ENCODE results near the gene OAT.

OAT gene

DNA sequence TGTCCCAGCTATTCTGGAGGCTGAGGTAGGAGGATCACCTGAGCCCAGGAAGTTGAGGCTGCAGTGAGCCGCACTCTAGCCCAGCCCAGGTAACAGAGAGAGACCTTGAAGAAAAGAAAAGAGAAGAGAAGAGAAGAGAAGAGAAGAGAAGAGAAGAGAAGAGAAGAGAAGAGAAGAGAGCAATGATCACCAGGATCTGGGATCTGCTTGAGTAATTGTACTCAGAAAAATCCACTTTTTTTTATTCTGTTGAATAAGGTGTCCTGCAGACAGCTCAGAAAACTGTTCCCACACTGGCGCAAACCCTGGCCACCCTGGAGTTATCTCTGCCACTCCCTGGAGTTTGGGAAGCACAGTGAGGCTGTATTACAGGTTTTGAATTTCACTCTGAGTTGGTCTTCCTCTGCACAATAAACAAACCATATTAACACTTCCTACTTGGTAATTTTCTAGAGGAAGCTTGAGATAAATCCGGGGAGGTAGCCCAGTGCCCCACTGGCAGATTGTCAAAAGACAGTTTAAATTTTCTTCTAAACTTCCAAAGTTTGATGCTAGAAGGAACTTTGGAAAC is 9.6 kb upstream of the OAT start:
- peaks cover 4 to 6% (median 5%) of the 10 kb centered on the region in 5 donors for H3K27me3 ChIP-seq (ENCODE audit: control insufficient read depth in 5 of 5, insufficient read depth in 4 of 5, low read length in 5 of 5)
- no peak overlapping the region for H3K27ac ChIP-seq (ENCODE audit: low read depth, low read length)
- no peaks in the 10 kb centered on the region for H3K36me3 ChIP-seq (ENCODE audit: control insufficient read depth in 5 of 5, insufficient read depth in 5 of 5, low read length in 5 of 5)
- no peak overlapping the region for H3K4me3 ChIP-seq (ENCODE audit: low read depth in 1 of 5, low read length in 5 of 5)
- H3K4me1 ChIP-seq (ENCODE audit: control insufficient read depth in 5 of 5, insufficient read depth in 5 of 5, low read length in 5 of 5), result no peaks in the 10 kb centered on the region
- H3K9me3 ChIP-seq (ENCODE audit: control insufficient read depth in 5 of 5, low read length in 5 of 5), result no peaks in the 10 kb centered on the region
- H3K9ac ChIP-seq (ENCODE audit: low read length in 5 of 5), result no peak overlapping the region

DNA sequence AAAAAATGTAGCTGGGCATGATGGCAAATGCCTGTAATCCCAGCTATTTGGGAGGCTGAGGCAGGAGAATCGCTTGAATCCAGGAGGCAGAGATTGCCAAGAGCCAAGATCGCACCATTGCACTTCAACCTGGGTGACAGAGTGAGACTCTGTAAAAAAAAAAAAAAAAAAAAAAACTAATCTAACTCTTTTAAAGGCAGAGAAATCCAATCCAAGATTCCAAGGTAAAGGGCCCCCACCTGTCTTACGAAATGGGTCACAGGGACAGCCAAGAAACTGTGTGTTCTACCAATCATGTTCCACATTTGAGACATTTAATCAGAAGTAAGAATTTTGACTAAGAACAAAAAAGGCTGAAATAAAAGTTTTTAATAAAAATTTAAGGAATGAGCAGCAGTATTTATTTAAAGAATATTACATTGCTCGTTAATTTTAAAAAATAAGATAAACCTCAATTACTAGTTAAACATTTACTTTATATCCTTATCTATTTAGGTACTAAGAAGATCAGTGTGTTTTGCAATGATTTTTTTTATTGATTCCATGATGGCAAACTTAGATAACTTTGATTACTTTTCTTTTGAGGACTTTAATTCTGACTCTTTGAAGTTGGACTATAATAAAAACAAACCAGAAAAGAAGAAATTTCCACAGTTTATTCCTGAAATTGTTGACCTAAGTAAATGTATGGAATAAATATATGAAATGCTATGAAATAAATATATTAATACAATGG is 6.7 kb upstream of the OAT start:
- Histone ChIP-seq H3K27ac (ENCODE audit: low read depth, low read length) (no peak overlapping the region), H3K9me3 (ENCODE audit: control insufficient read depth in 5 of 5, low read length in 5 of 5) (no peaks in the 10 kb centered on the region), H3K27me3 (ENCODE audit: control insufficient read depth in 5 of 5, insufficient read depth in 4 of 5, low read length in 5 of 5) (peaks cover 7 to 17% (median 9%) of the 10 kb centered on the region in 5 donors), H3K4me3 (ENCODE audit: low read depth in 1 of 5, low read length in 5 of 5) (no peak overlapping the region), H3K9ac (ENCODE audit: low read length in 5 of 5) (no peak overlapping the region), H3K4me1 (ENCODE audit: control insufficient read depth in 5 of 5, insufficient read depth in 5 of 5, low read length in 5 of 5) (no peaks in the 10 kb centered on the region), H3K36me3 (ENCODE audit: control insufficient read depth in 5 of 5, insufficient read depth in 5 of 5, low read length in 5 of 5) (no peaks in the 10 kb centered on the region)

DNA sequence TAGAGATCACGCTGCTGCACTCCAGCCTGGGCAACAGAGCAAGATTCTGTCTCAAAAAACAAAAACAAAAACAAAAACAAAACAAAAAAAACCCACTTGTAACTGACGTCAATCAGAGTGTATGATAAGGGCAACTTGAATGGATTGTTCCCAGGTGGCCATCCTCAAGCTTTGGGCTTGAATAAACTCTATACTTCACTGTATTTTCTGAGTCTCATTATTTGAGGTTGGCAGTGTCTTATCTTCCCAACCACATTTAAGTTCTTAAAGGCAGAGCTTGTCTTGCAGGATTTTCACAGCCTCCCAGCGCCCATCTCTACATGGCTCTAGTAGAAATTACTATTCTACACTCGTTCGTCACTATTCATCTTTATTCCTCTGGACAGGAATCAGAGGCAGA is 5.1 kb upstream of the OAT start:
- Histone ChIP-seq H3K4me3 (ENCODE audit: low read depth in 1 of 5, low read length in 5 of 5) (no peak overlapping the region), H3K9me3 (ENCODE audit: control insufficient read depth in 5 of 5, low read length in 5 of 5) (no peaks in the 10 kb centered on the region), H3K27ac (ENCODE audit: low read depth, low read length) (no peak overlapping the region), H3K4me1 (ENCODE audit: control insufficient read depth in 5 of 5, insufficient read depth in 5 of 5, low read length in 5 of 5) (peaks cover 0 to 7% (median 4%) of the 10 kb centered on the region in 5 donors), H3K36me3 (ENCODE audit: control insufficient read depth in 5 of 5, insufficient read depth in 5 of 5, low read length in 5 of 5) (no peaks in the 10 kb centered on the region), H3K9ac (ENCODE audit: low read length in 5 of 5) (no peak overlapping the region), H3K27me3 (ENCODE audit: control insufficient read depth in 5 of 5, insufficient read depth in 4 of 5, low read length in 5 of 5) (peaks cover 4 to 14% (median 7%) of the 10 kb centered on the region in 5 donors)

DNA sequence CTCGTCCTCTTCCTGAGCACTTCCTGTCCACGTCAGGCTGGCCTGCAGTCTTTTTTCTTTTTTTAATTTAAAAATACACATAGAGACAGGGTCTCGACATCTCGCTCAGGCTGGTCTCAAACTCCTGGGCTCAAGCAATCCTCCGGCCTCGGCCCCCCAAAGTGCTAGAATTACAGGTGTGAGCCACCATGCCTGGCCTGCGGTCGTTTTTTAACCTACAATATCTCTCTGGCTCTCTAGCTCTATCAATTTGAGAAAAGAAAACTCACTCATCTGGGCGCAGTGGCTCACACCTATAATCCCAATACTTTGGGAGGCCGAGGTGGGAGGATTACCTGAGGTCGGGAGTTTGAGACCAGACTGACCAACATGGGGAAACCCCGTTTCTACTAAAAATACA is 4.0 kb upstream of the OAT start:
- Histone ChIP-seq H3K27ac (ENCODE audit: low read depth, low read length) (no peak overlapping the region), H3K27me3 (ENCODE audit: control insufficient read depth in 5 of 5, insufficient read depth in 4 of 5, low read length in 5 of 5) (peaks cover 4 to 14% (median 7%) of the 10 kb centered on the region in 5 donors), H3K4me3 (ENCODE audit: low read depth in 1 of 5, low read length in 5 of 5) (no peak overlapping the region), H3K9ac (ENCODE audit: low read length in 5 of 5) (no peak overlapping the region), H3K4me1 (ENCODE audit: control insufficient read depth in 5 of 5, insufficient read depth in 5 of 5, low read length in 5 of 5) (peaks cover 0 to 16% (median 8%) of the 10 kb centered on the region in 5 donors), H3K36me3 (ENCODE audit: control insufficient read depth in 5 of 5, insufficient read depth in 5 of 5, low read length in 5 of 5) (no peaks in the 10 kb centered on the region), H3K9me3 (ENCODE audit: control insufficient read depth in 5 of 5, low read length in 5 of 5) (no peaks in the 10 kb centered on the region)

DNA sequence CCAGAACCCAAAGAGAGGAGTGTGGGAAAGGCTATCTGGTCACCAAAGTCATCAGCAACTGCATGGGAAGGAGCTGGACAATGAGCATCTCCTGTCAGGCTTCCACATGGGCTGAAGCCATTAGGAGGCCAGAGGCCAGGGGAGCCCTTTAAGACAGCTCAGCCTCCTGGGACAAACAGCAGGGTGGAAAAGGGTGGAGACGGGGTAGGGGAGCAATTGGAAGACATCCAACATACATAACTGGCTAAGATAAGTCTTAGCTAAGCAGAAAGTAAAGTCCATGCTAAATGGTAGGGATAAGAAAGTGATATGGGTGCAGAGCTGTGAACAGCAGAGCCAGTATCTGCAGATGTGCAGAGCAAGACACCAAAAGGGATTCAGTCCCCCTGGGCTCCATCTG is 1.5 kb upstream of the OAT start:
- no peak overlapping the region for H3K4me3 ChIP-seq (ENCODE audit: low read depth in 1 of 5, low read length in 5 of 5)
- H3K9me3 ChIP-seq (ENCODE audit: control insufficient read depth in 5 of 5, low read length in 5 of 5), result no peaks in the 10 kb centered on the region
- no peaks in the 10 kb centered on the region for H3K36me3 ChIP-seq (ENCODE audit: control insufficient read depth in 5 of 5, insufficient read depth in 5 of 5, low read length in 5 of 5)
- H3K27me3 ChIP-seq (ENCODE audit: control insufficient read depth in 5 of 5, insufficient read depth in 4 of 5, low read length in 5 of 5), result peaks cover 4 to 11% (median 7%) of the 10 kb centered on the region in 5 donors
- peaks cover 0 to 36% (median 27%) of the 10 kb centered on the region in 5 donors for H3K4me1 ChIP-seq (ENCODE audit: control insufficient read depth in 5 of 5, insufficient read depth in 5 of 5, low read length in 5 of 5)
- H3K27ac ChIP-seq (ENCODE audit: low read depth, low read length), result no peak overlapping the region
- no peak overlapping the region for H3K9ac ChIP-seq (ENCODE audit: low read length in 5 of 5)

DNA sequence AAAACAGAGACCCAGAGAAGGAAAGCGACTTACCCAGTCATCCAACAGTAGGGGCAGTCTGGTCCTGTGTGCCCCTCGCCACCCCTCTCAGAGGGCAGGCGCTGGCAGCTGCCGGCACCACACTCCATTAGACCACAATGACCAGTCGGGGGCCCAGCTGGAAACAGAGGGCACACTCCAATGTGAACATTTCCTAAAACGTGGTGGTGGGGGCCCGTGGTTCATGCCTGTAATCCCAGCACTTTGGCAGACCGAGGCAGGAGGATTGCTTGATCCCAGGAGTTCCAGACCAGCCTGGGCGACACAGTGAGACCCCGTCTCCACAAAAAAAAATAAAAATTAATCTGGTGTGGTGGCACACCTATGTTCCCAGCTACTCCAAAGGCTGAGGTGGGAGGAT is 912 bp upstream of the OAT start:
- peaks cover 4 to 11% (median 7%) of the 10 kb centered on the region in 5 donors for H3K27me3 ChIP-seq (ENCODE audit: control insufficient read depth in 5 of 5, insufficient read depth in 4 of 5, low read length in 5 of 5)
- H3K4me1 ChIP-seq (ENCODE audit: control insufficient read depth in 5 of 5, insufficient read depth in 5 of 5, low read length in 5 of 5), result peaks cover 0 to 40% (median 34%) of the 10 kb centered on the region in 5 donors
- H3K4me3 ChIP-seq (ENCODE audit: low read depth in 1 of 5, low read length in 5 of 5), result peak overlapping the region in 1 of 5 donors; percentile 71
- no peaks in the 10 kb centered on the region for H3K9me3 ChIP-seq (ENCODE audit: control insufficient read depth in 5 of 5, low read length in 5 of 5)
- no peak overlapping the region for H3K9ac ChIP-seq (ENCODE audit: low read length in 5 of 5)
- H3K36me3 ChIP-seq (ENCODE audit: control insufficient read depth in 5 of 5, insufficient read depth in 5 of 5, low read length in 5 of 5), result no peaks in the 10 kb centered on the region
- H3K27ac ChIP-seq (ENCODE audit: low read depth, low read length), result no peak overlapping the region

DNA sequence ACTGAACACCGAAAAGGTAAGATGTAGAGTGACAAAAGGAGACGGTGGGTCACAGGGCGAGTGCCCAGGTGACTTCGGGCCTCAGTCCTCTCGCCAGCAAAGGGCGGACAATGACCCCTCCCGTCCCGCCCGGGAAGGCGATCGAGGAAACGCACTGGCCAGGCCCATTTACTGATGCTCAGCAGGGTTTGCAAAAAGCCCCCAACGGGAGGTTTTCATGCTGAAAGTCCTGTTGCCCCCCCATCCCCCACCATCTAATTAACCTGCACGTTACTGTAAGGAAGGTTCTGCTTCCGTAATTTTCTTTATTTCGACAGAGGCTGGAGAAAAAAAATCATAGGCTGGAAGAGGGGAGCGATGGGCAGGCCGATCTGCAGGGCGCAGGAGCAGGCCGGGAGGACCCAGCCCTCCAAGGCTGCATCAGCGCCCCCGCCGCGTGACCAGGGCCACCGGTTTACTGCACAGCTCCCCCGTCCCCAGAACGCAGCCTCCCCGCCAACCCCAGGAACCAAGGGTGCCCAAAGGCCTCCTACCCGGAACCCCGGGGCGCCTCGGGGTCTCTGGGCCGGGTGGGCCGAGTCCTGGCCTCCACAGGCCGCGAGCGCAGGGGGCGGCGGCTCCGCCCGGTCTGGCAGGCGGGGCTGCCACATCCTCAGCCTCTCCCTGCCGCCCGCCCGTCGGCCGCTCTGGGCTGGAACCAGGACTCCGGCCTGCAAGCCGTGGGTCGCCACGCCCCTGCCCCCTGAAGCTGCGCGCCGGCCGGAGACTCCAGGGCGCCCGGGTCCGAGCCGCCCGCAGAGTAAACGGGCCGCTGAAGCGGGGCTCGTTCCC is 613 bp downstream of the OAT start:
- Histone ChIP-seq H3K4me1 (ENCODE audit: control insufficient read depth in 5 of 5, insufficient read depth in 5 of 5, low read length in 5 of 5) (peaks cover 0 to 51% (median 46%) of the 10 kb centered on the region in 5 donors), H3K27me3 (ENCODE audit: control insufficient read depth in 5 of 5, insufficient read depth in 4 of 5, low read length in 5 of 5) (peaks cover 3 to 11% (median 4%) of the 10 kb centered on the region in 5 donors), H3K9ac (ENCODE audit: low read length in 5 of 5) (peak overlapping the region in 4 of 5 donors; percentile 68 to 73 (median 69)), H3K9me3 (ENCODE audit: control insufficient read depth in 5 of 5, low read length in 5 of 5) (no peaks in the 10 kb centered on the region), H3K27ac (ENCODE audit: low read depth, low read length) (peak overlapping the region; percentile 57), H3K4me3 (ENCODE audit: low read depth in 1 of 5, low read length in 5 of 5) (peak overlapping the region; percentile 64 to 82 (median 72)), H3K36me3 (ENCODE audit: control insufficient read depth in 5 of 5, insufficient read depth in 5 of 5, low read length in 5 of 5) (no peaks in the 10 kb centered on the region)

DNA sequence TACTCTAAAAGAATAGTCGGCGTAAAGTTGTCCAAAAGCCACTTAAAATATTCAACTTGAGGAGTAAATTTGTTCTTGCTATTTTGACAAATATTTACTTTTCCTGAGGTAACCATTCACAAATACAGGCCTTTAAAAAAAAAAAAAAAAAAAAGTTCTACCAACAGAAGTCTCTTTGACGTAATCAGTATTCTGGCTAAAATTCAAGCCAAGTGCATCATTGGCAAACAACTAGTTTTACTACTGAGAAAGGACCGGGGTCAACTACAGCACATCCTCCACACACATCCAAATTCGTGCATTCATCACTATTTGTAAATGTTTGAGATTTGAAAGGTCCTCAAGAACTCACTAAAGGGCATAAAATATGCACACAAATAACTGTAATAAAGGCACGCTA is 2.0 kb downstream of the OAT start:
- H3K27ac ChIP-seq (ENCODE audit: low read depth, low read length), result no peak overlapping the region
- H3K27me3 ChIP-seq (ENCODE audit: control insufficient read depth in 5 of 5, insufficient read depth in 4 of 5, low read length in 5 of 5), result peaks cover 0 to 9% (median 0%) of the 10 kb centered on the region in 5 donors
- peaks cover 0 to 51% (median 46%) of the 10 kb centered on the region in 5 donors for H3K4me1 ChIP-seq (ENCODE audit: control insufficient read depth in 5 of 5, insufficient read depth in 5 of 5, low read length in 5 of 5)
- H3K36me3 ChIP-seq (ENCODE audit: control insufficient read depth in 5 of 5, insufficient read depth in 5 of 5, low read length in 5 of 5), result peaks cover 0 to 2% (median 0%) of the 10 kb centered on the region in 5 donors
- no peaks in the 10 kb centered on the region for H3K9me3 ChIP-seq (ENCODE audit: control insufficient read depth in 5 of 5, low read length in 5 of 5)
- no peak overlapping the region for H3K4me3 ChIP-seq (ENCODE audit: low read depth in 1 of 5, low read length in 5 of 5)
- H3K9ac ChIP-seq (ENCODE audit: low read length in 5 of 5), result no peak overlapping the region

DNA sequence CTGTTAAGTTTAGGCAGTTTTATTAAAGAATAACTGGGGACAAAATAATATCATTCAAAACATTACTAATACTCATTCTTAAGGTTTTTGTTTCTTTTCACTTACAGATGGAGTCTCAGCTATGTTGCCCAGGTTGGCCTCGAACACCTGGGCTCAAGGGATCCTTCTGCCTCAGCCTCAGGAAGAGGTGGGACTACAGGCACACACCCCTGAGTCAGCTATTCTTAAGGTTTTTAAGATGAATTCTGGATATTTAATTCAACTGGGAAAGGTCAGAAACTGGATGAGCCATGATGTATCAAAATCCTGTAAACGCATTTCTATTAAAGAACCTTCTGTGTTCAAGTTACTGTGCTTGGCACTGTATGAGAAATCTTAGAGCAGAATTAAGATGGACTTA is 3.5 kb downstream of the OAT start:
- no peaks in the 10 kb centered on the region for H3K27me3 ChIP-seq (ENCODE audit: control insufficient read depth in 5 of 5, insufficient read depth in 4 of 5, low read length in 5 of 5)
- H3K9ac ChIP-seq (ENCODE audit: low read length in 5 of 5), result peak overlapping the region in 1 of 5 donors; percentile 9
- H3K36me3 ChIP-seq (ENCODE audit: control insufficient read depth in 5 of 5, insufficient read depth in 5 of 5, low read length in 5 of 5), result peaks cover 0 to 5% (median 0%) of the 10 kb centered on the region in 5 donors
- no peaks in the 10 kb centered on the region for H3K9me3 ChIP-seq (ENCODE audit: control insufficient read depth in 5 of 5, low read length in 5 of 5)
- H3K4me1 ChIP-seq (ENCODE audit: control insufficient read depth in 5 of 5, insufficient read depth in 5 of 5, low read length in 5 of 5), result peaks cover 0 to 54% (median 47%) of the 10 kb centered on the region in 5 donors
- no peak overlapping the region for H3K4me3 ChIP-seq (ENCODE audit: low read depth in 1 of 5, low read length in 5 of 5)
- H3K27ac ChIP-seq (ENCODE audit: low read depth, low read length), result peak overlapping the region; percentile 18

DNA sequence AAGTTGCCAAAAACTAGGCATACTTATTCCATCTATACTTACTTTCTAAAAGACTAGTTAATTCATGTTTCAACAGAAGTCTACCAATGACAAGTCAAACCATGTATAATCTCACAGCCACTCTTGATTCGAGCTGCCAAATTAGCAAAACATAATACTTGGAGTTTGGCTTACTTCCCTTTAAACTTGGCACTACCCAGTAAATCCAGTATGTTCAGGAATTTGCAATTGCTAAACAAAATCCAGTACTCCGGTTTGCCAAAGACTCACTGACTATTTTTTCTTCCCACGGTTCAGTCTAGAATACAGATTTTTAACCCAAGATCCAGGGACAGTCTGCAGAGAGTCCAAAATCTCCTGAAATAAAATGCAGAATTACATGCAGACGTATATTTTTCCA is 4.6 kb downstream of the OAT start:
- no peaks in the 10 kb centered on the region for H3K9me3 ChIP-seq (ENCODE audit: control insufficient read depth in 5 of 5, low read length in 5 of 5)
- peak overlapping the region; percentile 66 for H3K27ac ChIP-seq (ENCODE audit: low read depth, low read length)
- H3K4me3 ChIP-seq (ENCODE audit: low read depth in 1 of 5, low read length in 5 of 5), result no peak overlapping the region
- H3K4me1 ChIP-seq (ENCODE audit: control insufficient read depth in 5 of 5, insufficient read depth in 5 of 5, low read length in 5 of 5), result peaks cover 0 to 54% (median 45%) of the 10 kb centered on the region in 5 donors
- no peak overlapping the region for H3K9ac ChIP-seq (ENCODE audit: low read length in 5 of 5)
- peaks cover 0 to 5% (median 2%) of the 10 kb centered on the region in 5 donors for H3K36me3 ChIP-seq (ENCODE audit: control insufficient read depth in 5 of 5, insufficient read depth in 5 of 5, low read length in 5 of 5)
- H3K27me3 ChIP-seq (ENCODE audit: control insufficient read depth in 5 of 5, insufficient read depth in 4 of 5, low read length in 5 of 5), result no peaks in the 10 kb centered on the region

Measured in subcutaneous abdominal adipose tissue (tissue), 5 donors.